GM12801 (cell line): Measurements from ENCODE around the gene ZNF157.

Experiments used
- TF ChIP-seq, protein P1 (sequence below): IDR thresholded peaks from one replicate; pipeline ENCODE4 v1.5.1; 2011; ENCODE audit warnings: control low read depth; ENCODE audit not compliant: insufficient read length; ENCODE audit errors: extremely low read depth

The ZNF157 gene

GRCh38 chrX:47361538-47362511, 8.6 kb upstream of the ZNF157 start:
- TF ChIP-seq, protein P1, sequence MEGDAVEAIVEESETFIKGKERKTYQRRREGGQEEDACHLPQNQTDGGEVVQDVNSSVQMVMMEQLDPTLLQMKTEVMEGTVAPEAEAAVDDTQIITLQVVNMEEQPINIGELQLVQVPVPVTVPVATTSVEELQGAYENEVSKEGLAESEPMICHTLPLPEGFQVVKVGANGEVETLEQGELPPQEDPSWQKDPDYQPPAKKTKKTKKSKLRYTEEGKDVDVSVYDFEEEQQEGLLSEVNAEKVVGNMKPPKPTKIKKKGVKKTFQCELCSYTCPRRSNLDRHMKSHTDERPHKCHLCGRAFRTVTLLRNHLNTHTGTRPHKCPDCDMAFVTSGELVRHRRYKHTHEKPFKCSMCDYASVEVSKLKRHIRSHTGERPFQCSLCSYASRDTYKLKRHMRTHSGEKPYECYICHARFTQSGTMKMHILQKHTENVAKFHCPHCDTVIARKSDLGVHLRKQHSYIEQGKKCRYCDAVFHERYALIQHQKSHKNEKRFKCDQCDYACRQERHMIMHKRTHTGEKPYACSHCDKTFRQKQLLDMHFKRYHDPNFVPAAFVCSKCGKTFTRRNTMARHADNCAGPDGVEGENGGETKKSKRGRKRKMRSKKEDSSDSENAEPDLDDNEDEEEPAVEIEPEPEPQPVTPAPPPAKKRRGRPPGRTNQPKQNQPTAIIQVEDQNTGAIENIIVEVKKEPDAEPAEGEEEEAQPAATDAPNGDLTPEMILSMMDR: no peak

- TF ChIP-seq, protein P1: no peak
These were observed 4.2 kb upstream of the ZNF157 start for GRCh38 chrX:47366041-47366722.

- TF ChIP-seq, protein P1: no peak
These were observed 2.8 kb downstream of the ZNF157 start for GRCh38 chrX:47373198-47373597.

- TF ChIP-seq, protein P1: no peak
These were observed 9.9 kb downstream of the ZNF157 start for GRCh38 chrX:47380268-47380667.

DNA sequence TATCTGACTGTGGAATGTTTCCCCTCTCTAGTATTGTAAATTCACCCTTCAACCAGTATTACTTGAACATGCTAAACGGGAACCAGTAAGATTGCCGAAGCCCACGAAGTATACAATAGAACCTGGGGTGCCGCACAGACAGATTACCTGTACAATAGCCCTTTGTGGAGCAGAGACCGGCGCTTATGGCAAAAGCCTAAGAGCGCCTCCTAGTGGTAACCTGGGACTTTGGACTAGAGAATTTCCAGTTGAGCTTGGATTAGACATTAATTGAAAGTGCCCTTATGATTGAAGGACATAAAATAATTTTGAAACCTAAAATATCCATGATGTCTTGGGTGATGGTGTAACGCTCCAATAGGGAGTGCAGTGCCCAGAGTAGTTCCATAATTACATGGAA, 14.1 kb downstream of the ZNF157 start:
- TF ChIP-seq, protein P1: no peak

DNA sequence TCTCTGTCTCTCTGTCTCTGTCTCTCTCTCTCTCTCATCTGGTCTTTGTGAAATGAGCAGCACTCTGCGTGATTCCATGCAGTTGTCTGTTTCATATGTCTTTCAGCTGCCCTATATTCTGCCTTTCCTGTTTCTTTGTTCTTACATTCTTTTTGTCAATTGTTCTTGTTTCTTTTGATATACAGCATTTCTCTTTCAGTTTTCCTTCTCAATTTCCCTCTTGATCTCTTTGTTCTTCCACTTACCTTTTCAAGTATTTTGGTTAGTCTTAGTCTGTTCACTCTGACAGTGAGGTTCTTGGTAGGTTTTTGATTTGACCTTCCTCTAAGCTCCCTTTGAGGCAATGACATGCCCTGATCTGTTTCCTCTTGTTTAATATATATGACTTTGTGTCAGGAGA, 20.4 kb downstream of the ZNF157 start:
- TF ChIP-seq, protein P1: no peak

- TF ChIP-seq, protein P1: no peak
These were observed 42.8 kb downstream of the ZNF157 start for GRCh38 chrX:47413179-47413594.
